ACC112 (cell line): ENCODE measurements around the gene EML4.
"Not testable (repeated sequence)": the region's sequence is repeated elsewhere in the genome, so short reads cannot be mapped to it uniquely, and the experiment has no call there.

ENCODE experiments used
- H2AFZ ChIP-seq: fragments of 200-600 bp; sonication (generic); one replicate; pipeline ENCODE4 v1.6.0; 2017; ENCODE audit warnings: antibody characterized with exemption, low read length; ENCODE audit not compliant: unreplicated experiment
- H3K27ac ChIP-seq: fragments of 200-600 bp; sonication (generic); 2 replicates; pipeline ENCODE4 v1.5.1; 2014; ENCODE audit warnings: low read depth, mild to moderate bottlenecking, antibody characterized with exemption, low read length, moderate library complexity
- H3K27me3 ChIP-seq: fragments of 200-600 bp; sonication (generic); 2 replicates; pipeline ENCODE4 v1.6.1; 2014; ENCODE audit warnings: mild to moderate bottlenecking, antibody characterized with exemption, low read length, moderate library complexity, mixed read lengths; ENCODE audit not compliant: insufficient read depth
- H3K36me3 ChIP-seq: fragments of 200-600 bp; sonication (generic); 2 replicates; pipeline ENCODE4 v1.6.1; 2016; ENCODE audit warnings: mild to moderate bottlenecking, antibody characterized with exemption, low read length, moderate library complexity, mixed read lengths; ENCODE audit not compliant: insufficient read depth
- H3K4me1 ChIP-seq: fragments of 200-600 bp; sonication (generic); one replicate; pipeline ENCODE4 v1.6.1; 2016; ENCODE audit warnings: low read length, mixed read lengths; ENCODE audit not compliant: insufficient read depth, unreplicated experiment, control insufficient read depth
- H3K4me3 ChIP-seq: fragments of 200-600 bp; sonication (generic); 2 replicates; pipeline ENCODE4 v1.5.1; 2014; ENCODE audit warnings: mild to moderate bottlenecking, low read depth, low read length
- H3K79me2 ChIP-seq: fragments of 200-600 bp; sonication (generic); one replicate; pipeline ENCODE4 v1.6.0; 2016; ENCODE audit warnings: low read length; ENCODE audit not compliant: control insufficient read depth, unreplicated experiment, insufficient read depth

Gene EML4

DNA sequence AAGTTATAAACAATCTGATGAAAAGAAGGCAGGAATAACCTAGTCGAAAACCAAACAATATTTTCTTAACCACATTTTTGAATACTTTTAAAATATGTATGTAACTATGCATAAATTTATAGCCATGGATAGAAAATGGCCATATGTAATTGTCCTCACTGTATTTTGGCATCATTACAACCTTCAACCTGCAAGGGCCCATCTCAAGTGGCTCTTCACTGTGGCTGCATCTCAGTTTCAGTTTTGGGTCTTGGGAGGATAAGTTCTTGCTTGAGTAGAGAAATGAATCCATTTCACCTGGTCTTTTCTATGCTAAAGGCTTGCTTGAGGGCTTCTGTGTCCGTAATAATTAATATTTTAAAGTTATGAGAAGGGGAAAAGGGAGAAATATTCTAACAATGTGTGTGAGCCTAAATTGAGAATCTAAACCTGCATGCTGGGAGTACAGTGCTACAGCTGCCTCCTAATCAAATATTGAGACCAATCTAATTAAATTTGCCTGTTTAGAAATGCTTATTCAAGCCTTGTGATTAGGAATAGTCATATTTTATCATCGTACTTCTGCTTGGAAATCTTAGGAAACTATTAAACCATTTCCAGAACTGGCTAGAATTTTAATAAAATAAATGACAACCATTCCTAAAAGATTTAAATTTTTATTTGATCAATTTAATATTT lies 92.5 kb downstream of the EML4 start:
- H3K36me3 ChIP-seq = peaks cover 2% of the 10 kb centered on the region; the same call in 1 of the 2 replicates

GRCh38 chr2:42266236-42266635 lies 97.1 kb downstream of the EML4 start:
- no peak overlapping the region for H3K4me3 ChIP-seq
- no peaks in the 10 kb centered on the region for H3K79me2 ChIP-seq
- no peak overlapping the region for H3K27ac ChIP-seq
- no peaks in the 10 kb centered on the region; the same call in 1 of the 2 replicates for H3K36me3 ChIP-seq
- H2AFZ ChIP-seq = no peak overlapping the region
- no peaks in the 10 kb centered on the region for H3K4me1 ChIP-seq
- no peaks in the 10 kb centered on the region for H3K27me3 ChIP-seq

More for the DNA sequence above, 92.5 kb downstream of the EML4 start:
- Histone ChIP-seq H3K4me3 (no peak overlapping the region), H3K27ac (no peak overlapping the region), H2AFZ (no peak overlapping the region), H3K79me2 (no peaks in the 10 kb centered on the region), H3K4me1 (no peaks in the 10 kb centered on the region), H3K27me3 (no peaks in the 10 kb centered on the region)

DNA sequence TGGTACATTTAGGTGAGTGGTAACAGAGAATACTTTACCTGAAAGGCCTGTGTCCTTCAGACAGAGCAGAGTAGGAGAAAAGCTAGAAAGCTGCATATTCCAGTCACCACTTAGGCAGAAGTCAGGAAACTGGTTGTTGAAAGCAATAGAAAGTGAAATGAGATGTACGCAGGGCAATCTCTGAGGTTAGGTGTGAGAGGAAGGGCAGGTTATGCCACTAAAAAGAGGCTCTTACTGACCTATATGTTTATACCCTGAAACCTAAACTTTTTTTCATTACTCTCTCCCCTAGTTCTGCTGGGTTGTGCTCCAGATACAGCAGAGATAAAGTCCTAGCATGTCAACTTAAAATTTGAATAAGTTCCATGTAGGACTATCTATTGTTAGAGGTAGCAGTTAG lies 98.4 kb downstream of the EML4 start:
- no peaks in the 10 kb centered on the region; the same call in 1 of the 2 replicates for H3K36me3 ChIP-seq

GRCh38 chr2:42268528-42269151 lies 99.5 kb downstream of the EML4 start:
- H3K4me3 ChIP-seq = no peak overlapping the region
- H3K27ac ChIP-seq = no peak overlapping the region
- H2AFZ ChIP-seq = no peak overlapping the region
- H3K4me1 ChIP-seq = no peaks in the 10 kb centered on the region
- H3K36me3 ChIP-seq = no peaks in the 10 kb centered on the region
- no peaks in the 10 kb centered on the region for H3K27me3 ChIP-seq
- no peaks in the 10 kb centered on the region for H3K79me2 ChIP-seq

More for the DNA sequence above, 98.4 kb downstream of the EML4 start:
- Histone ChIP-seq H3K27me3 (no peaks in the 10 kb centered on the region), H3K27ac (no peak overlapping the region), H3K79me2 (no peaks in the 10 kb centered on the region), H2AFZ (no peak overlapping the region), H3K4me3 (no peak overlapping the region), H3K4me1 (no peaks in the 10 kb centered on the region)

DNA sequence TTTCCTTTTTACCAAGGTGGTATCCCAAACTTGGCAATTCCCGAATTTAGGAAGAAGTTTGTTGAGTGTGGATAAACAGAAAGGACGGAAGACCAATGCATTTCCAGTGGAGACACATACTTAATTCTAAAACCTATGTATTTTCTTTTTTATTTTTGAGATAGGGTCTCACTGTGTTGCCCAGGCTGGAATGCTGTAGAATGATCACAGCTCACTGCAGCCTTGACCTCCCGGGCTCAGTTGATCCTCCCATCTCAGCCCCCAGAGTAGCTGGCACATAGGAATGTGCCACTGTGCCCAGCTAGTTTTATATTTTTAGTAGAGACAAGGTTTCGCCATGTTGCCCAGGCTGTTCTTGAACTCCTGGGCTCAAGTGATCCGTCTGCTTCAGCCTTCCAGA lies 101.6 kb downstream of the EML4 start:
- Histone ChIP-seq H3K79me2 (no peaks in the 10 kb centered on the region), H3K27me3 (no peaks in the 10 kb centered on the region)

DNA sequence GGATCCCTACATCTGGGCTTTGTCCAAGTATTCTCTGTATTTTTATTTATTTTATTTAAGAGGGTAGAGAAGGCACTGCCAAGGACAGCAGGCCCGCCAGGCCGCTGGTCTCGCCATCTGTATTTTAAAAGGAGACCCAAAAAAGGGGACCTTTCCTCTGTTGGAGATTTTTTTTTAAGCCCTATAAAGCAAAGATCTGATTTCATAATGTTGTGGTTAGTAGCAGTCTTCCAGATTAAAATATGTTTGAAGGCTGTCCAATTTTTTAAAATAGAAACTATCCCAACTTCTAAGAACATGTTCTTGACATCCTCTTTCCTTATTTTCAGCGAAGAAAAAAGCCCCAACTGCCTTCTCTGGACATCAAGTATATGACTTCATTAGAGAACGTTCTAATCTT lies 102.1 kb downstream of the EML4 start:
- H3K79me2 ChIP-seq, H3K4me3 ChIP-seq, H3K36me3 ChIP-seq, H2AFZ ChIP-seq, H3K27me3 ChIP-seq, H3K27ac ChIP-seq, H3K4me1 ChIP-seq: not testable (repeated sequence)

More for the DNA sequence above, 101.6 kb downstream of the EML4 start:
- no peak overlapping the region for H3K27ac ChIP-seq
- H3K36me3 ChIP-seq = no peaks in the 10 kb centered on the region
- H3K4me1 ChIP-seq = no peaks in the 10 kb centered on the region
- H2AFZ ChIP-seq = no peak overlapping the region
- no peak overlapping the region for H3K4me3 ChIP-seq

- no peaks in the 10 kb centered on the region for H3K4me1 ChIP-seq
- no peaks in the 10 kb centered on the region for H3K27me3 ChIP-seq
- no peak overlapping the region for H2AFZ ChIP-seq
- no peaks in the 10 kb centered on the region for H3K79me2 ChIP-seq
- H3K4me3 ChIP-seq = no peak overlapping the region
- H3K36me3 ChIP-seq = no peaks in the 10 kb centered on the region
- no peak overlapping the region for H3K27ac ChIP-seq
These were observed 105.7 kb downstream of the EML4 start for GRCh38 chr2:42274863-42275262.

DNA sequence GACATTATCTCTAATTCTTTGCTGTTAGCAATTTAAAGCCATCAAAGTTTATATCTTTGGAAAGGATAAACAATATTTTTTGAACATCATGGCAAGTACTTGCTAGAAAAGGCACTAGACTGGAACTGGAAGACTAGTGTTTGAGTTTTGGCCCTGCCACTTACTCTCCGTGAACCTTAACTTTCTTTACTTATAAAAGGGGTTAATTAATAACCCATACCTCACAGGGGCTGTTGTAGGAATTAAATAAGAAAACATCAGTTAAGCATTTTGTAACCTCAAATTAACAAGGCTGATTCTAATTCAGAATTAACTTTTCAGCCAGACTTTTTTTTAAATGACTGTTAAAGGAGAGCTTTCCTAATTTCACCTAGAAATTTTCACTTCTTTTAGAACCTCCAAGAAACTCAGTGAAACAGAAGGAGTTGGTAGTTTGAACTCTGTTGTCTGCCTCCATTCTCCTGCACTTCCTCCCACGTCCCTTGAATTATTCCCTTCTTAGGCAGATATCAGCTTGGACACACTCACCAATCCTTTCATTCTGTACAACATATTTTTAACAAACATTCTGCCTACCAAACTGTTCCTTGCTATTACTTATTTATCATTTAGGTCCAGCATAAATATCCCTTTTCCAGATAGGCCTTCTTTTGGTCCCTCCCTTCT lies 112.4 kb downstream of the EML4 start:
- H3K27ac ChIP-seq = no peak overlapping the region
- H3K4me3 ChIP-seq = no peak overlapping the region
- no peaks in the 10 kb centered on the region for H3K4me1 ChIP-seq
- no peaks in the 10 kb centered on the region for H3K27me3 ChIP-seq
- H2AFZ ChIP-seq = no peak overlapping the region
- H3K79me2 ChIP-seq = no peaks in the 10 kb centered on the region
- H3K36me3 ChIP-seq = peaks cover 16% of the 10 kb centered on the region

- H3K4me1 ChIP-seq = no peaks in the 10 kb centered on the region
- H2AFZ ChIP-seq = no peak overlapping the region
- H3K27ac ChIP-seq = no peak overlapping the region
- H3K27me3 ChIP-seq = no peaks in the 10 kb centered on the region
- H3K36me3 ChIP-seq = peaks cover 26% of the 10 kb centered on the region
- no peak overlapping the region for H3K4me3 ChIP-seq
- H3K79me2 ChIP-seq = no peaks in the 10 kb centered on the region
These were observed 114.9 kb downstream of the EML4 start for GRCh38 chr2:42284019-42284418.

- Histone ChIP-seq H3K36me3 (peaks cover 21% of the 10 kb centered on the region; the same call in 1 of the 2 replicates), H3K79me2 (no peaks in the 10 kb centered on the region), H3K4me1 (no peaks in the 10 kb centered on the region), H3K4me3 (no peak overlapping the region), H2AFZ (no peak overlapping the region), H3K27me3 (no peaks in the 10 kb centered on the region), H3K27ac (no peak overlapping the region)
These were observed 117.3 kb downstream of the EML4 start for GRCh38 chr2:42286268-42286946.
